GM12892 (cell line): ENCODE data around the gene PRPSAP1.

Source experiments
- POLR2A ChIP-seq: IDR thresholded peaks from 2 replicates; pipeline ENCODE4 v1.6.1; 2011; ENCODE audit warnings: low read depth, low read length, control low read depth
- POLR2AphosphoS5 ChIP-seq: IDR thresholded peaks from 2 replicates; pipeline ENCODE4 v1.6.1; 2011; ENCODE audit warnings: low read depth, low read length, control low read depth

GRCh38 chr17:76297436-76297835, 56.3 kb downstream of the PRPSAP1 start:
- TF ChIP-seq POLR2AphosphoS5 (no peak), POLR2A (no peak)
